ENCODE measurements around the gene PRKAA2. TPM values are rescaled to one million over a fixed set of nuclear protein-coding genes. Genes with fewer than 3 reads are reported as not detected.

PRKAA2 gene
- total and polyA plus RNA-seq, 2 donors (not counting 1 experiment from before 2014, with no cell fraction given) = 3.1 to 7.1 TPM

DNA sequence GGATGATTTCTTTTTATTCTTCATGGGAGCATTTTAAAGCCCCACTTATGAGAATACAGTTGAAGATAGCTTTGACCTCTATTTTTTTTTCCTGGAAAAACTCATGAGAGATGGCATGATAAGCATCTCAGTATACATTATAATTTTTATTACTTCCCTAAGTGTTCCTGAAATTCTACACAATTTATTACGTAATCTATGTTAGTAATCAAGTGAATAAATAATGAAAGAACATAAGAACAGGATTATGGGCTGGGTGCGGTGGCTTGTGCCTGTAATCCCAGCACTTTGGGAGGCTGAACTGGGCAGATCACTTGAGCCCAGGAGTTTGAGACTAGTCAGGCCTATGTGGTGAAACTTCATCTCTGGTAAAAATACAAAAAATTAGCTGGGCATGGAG lies 13.2 kb upstream of the PRKAA2 start:
- TF ChIP-seq, protein P1, sequence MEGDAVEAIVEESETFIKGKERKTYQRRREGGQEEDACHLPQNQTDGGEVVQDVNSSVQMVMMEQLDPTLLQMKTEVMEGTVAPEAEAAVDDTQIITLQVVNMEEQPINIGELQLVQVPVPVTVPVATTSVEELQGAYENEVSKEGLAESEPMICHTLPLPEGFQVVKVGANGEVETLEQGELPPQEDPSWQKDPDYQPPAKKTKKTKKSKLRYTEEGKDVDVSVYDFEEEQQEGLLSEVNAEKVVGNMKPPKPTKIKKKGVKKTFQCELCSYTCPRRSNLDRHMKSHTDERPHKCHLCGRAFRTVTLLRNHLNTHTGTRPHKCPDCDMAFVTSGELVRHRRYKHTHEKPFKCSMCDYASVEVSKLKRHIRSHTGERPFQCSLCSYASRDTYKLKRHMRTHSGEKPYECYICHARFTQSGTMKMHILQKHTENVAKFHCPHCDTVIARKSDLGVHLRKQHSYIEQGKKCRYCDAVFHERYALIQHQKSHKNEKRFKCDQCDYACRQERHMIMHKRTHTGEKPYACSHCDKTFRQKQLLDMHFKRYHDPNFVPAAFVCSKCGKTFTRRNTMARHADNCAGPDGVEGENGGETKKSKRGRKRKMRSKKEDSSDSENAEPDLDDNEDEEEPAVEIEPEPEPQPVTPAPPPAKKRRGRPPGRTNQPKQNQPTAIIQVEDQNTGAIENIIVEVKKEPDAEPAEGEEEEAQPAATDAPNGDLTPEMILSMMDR (conservative IDR thresholded peaks at IDR 0.05 in 1 of 2, IDR thresholded peaks at IDR 0.05 in 1 of 2; ENCODE audit: low read depth in 1 of 2, low read length in 2 of 2) = no peak
- TF ChIP-seq EZH2 (IDR thresholded peaks at IDR 0.05; ENCODE audit: low read length, missing control alignments) = no peak
- Histone ChIP-seq H4K20me1 (ENCODE audit: control insufficient read depth, extremely low read depth, insufficient read depth, low read length) (no peaks in the 10 kb centered on the region), H3K9ac (ENCODE audit: insufficient read depth, low read length) (no peak overlapping the region), H3K9me3 (ENCODE audit: control insufficient read depth, insufficient read depth, low read depth, low read length) (no peaks in the 10 kb centered on the region), H2AFZ (ENCODE audit: low read length) (no peak overlapping the region), H3K4me3 (replicated peaks in 1 of 4; ENCODE audit: control extremely low read depth in 1 of 4, insufficient read depth in 1 of 4, low read depth in 3 of 4, low read length in 4 of 4) (no peak overlapping the region), H3K27ac (ENCODE audit: insufficient read depth, low read length) (no peak overlapping the region), H3K4me1 (ENCODE audit: control insufficient read depth, extremely low read depth, insufficient read depth, low read length) (peaks cover 4% of the 10 kb centered on the region), H3K79me2 (ENCODE audit: control insufficient read depth, insufficient read depth, low read length) (no peaks in the 10 kb centered on the region), H3K27me3 (ENCODE audit: control insufficient read depth, insufficient read depth, low read length) (no peaks in the 10 kb centered on the region), H3K36me3 (ENCODE audit: control insufficient read depth, insufficient read depth, low read length) (no peaks in the 10 kb centered on the region), H3K4me2 (ENCODE audit: extremely low read depth, insufficient read depth, low read length) (no peak overlapping the region)
- DNase-seq (ENCODE audit: low read depth in 2 of 2) = no peak

DNA sequence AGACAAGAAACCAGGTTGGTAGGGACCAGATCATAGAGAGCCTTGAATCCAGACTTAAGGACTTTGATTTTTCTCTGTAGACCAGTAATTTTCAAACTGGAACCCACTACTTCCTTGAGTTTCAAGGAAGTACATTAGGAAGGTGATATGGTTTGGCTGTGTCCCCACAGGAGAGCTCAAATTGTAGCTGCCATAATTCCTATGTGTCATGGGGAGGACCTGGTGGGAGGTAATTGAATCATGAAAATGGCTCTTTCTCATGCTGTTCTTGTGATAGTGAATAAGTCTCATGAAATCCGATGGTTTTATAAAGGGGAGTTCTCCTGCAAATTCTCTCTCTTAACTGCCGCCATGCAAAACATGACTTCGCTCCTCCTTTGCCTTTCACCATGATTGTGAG lies 10.1 kb upstream of the PRKAA2 start:
- H3K4me2 ChIP-seq (ENCODE audit: extremely low read depth, insufficient read depth, low read length) = no peak overlapping the region
- H3K4me1 ChIP-seq (ENCODE audit: control insufficient read depth, extremely low read depth, insufficient read depth, low read length) = no peaks in the 10 kb centered on the region
- TF ChIP-seq, protein P1 (conservative IDR thresholded peaks at IDR 0.05 in 1 of 2, IDR thresholded peaks at IDR 0.05 in 1 of 2; ENCODE audit: low read depth in 1 of 2, low read length in 2 of 2) = no peak
- TF ChIP-seq EZH2 (IDR thresholded peaks at IDR 0.05; ENCODE audit: low read length, missing control alignments) = no peak
- H3K79me2 ChIP-seq (ENCODE audit: control insufficient read depth, insufficient read depth, low read length) = no peaks in the 10 kb centered on the region
- H3K27me3 ChIP-seq (ENCODE audit: control insufficient read depth, insufficient read depth, low read length) = no peaks in the 10 kb centered on the region
- H3K4me3 ChIP-seq (replicated peaks in 1 of 4; ENCODE audit: control extremely low read depth in 1 of 4, insufficient read depth in 1 of 4, low read depth in 3 of 4, low read length in 4 of 4) = no peak overlapping the region
- H3K9ac ChIP-seq (ENCODE audit: insufficient read depth, low read length) = no peak overlapping the region
- no peaks in the 10 kb centered on the region for H3K9me3 ChIP-seq (ENCODE audit: control insufficient read depth, insufficient read depth, low read depth, low read length)
- no peaks in the 10 kb centered on the region for H3K36me3 ChIP-seq (ENCODE audit: control insufficient read depth, insufficient read depth, low read length)
- H2AFZ ChIP-seq (ENCODE audit: low read length) = no peak overlapping the region
- no peak for DNase-seq (ENCODE audit: low read depth in 2 of 2)
- no peak overlapping the region for H3K27ac ChIP-seq (ENCODE audit: insufficient read depth, low read length)
- no peaks in the 10 kb centered on the region for H4K20me1 ChIP-seq (ENCODE audit: control insufficient read depth, extremely low read depth, insufficient read depth, low read length)

DNA sequence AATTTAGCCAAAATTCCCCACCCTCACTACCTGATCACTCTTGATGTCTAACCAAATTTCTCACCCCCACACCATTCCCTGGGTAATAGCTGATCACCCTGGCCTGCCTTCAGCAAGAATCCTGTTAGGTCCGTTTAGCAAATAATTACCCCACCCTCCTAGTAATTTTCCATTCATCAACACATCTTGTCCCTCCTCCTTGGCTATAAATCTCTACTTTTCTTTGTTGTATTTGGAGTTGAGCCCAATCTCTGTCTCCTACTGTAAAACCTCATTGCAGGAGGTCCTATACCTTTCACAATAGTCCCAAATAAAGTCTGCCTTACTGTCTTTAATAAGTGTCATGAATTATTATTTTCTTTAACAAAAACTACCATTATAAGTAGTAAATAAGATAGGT lies 6.9 kb upstream of the PRKAA2 start:
- Histone ChIP-seq H3K79me2 (ENCODE audit: control insufficient read depth, insufficient read depth, low read length) (no peaks in the 10 kb centered on the region), H4K20me1 (ENCODE audit: control insufficient read depth, extremely low read depth, insufficient read depth, low read length) (no peaks in the 10 kb centered on the region), H3K36me3 (ENCODE audit: control insufficient read depth, insufficient read depth, low read length) (no peaks in the 10 kb centered on the region), H3K9me3 (ENCODE audit: control insufficient read depth, insufficient read depth, low read depth, low read length) (no peaks in the 10 kb centered on the region), H3K4me1 (ENCODE audit: control insufficient read depth, extremely low read depth, insufficient read depth, low read length) (no peaks in the 10 kb centered on the region), H3K27me3 (ENCODE audit: control insufficient read depth, insufficient read depth, low read length) (no peaks in the 10 kb centered on the region), H3K4me2 (ENCODE audit: extremely low read depth, insufficient read depth, low read length) (no peak overlapping the region), H3K27ac (ENCODE audit: insufficient read depth, low read length) (no peak overlapping the region), H3K4me3 (replicated peaks in 1 of 4; ENCODE audit: control extremely low read depth in 1 of 4, insufficient read depth in 1 of 4, low read depth in 3 of 4, low read length in 4 of 4) (no peak overlapping the region), H3K9ac (ENCODE audit: insufficient read depth, low read length) (no peak overlapping the region), H2AFZ (ENCODE audit: low read length) (no peak overlapping the region)
- no peak for DNase-seq (ENCODE audit: low read depth in 2 of 2)
- TF ChIP-seq EZH2 (IDR thresholded peaks at IDR 0.05; ENCODE audit: low read length, missing control alignments) = no peak
- TF ChIP-seq, protein P1 (conservative IDR thresholded peaks at IDR 0.05 in 1 of 2, IDR thresholded peaks at IDR 0.05 in 1 of 2; ENCODE audit: low read depth in 1 of 2, low read length in 2 of 2) = no peak
